Measurements from ENCODE around the gene PFDN4. TPM values are rescaled to one million over a fixed set of nuclear protein-coding genes. Genes with fewer than 3 reads are reported as not detected.
A peak's percentile ranks its signal among the peaks of the same experiment; 100 is the strongest.

PFDN4 gene
- total RNA-seq, 4 donors from 2014 or later, result 36.8 to 90.2 (median 64.8) TPM

DNA sequence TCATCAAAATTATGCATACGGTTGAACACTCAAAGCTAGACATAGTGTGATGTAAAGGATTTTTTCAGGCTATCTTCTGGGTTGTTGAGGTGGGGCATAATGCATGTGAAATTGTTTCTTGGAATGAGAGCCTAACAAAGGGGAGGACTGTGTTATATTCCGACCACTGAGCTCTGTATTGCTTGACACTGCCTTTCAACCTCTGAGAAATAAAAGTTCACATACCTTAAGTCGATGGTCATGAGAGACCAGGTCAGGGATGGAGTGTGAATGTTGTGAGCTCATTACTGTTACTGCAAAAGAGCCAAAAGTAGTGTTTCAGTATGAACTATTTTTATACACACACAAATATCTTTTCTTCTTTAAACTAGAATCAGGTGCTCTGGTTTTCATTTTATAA is 5.0 kb downstream of the PFDN4 start:
- H3K4me1 ChIP-seq, result peaks cover 40 to 47% of the 10 kb centered on the region in 2 donors
- no peak for ATAC-seq

GRCh38 chr20:54214566-54214965 is 6.7 kb downstream of the PFDN4 start:
- no peak overlapping the region for H3K4me3 ChIP-seq
- peak; percentile 80 to 98 for ATAC-seq

More for the DNA sequence above, 5.0 kb downstream of the PFDN4 start:
- no peak for DNase-seq
- H3K27ac ChIP-seq, result no peak overlapping the region
- H3K27me3 ChIP-seq, result no peaks in the 10 kb centered on the region
- intact Hi-C loops (cut with DNase I; ENCODE audit: low total_unique reads), result loop anchor here (10.0 kb wide), 1 partner anchor 112 kb away; no protein-coding TSS in a partner anchor
- TF ChIP-seq POLR2A (IDR thresholded peaks at IDR 0.05) (no peak), CTCF (IDR thresholded peaks at IDR 0.05 in 4 of 5, conservative IDR thresholded peaks at IDR 0.05 in 1 of 5) (no peak)
- H3K36me3 ChIP-seq, result peaks cover 0 to 11% of the 10 kb centered on the region in 2 donors
- no peaks in the 10 kb centered on the region for H3K9me3 ChIP-seq
- in situ Hi-C loops (cut with MboI; ENCODE audit: low sequenced_read_pairs in 4 of 4), result loop anchor here in 2 of 4 donors (25.0 kb wide), 1 partner anchor 626 kb away; the partner anchor contains the start of gene ZNF217 (in 2 of the 2)
- no peak overlapping the region for H3K4me3 ChIP-seq

DNA sequence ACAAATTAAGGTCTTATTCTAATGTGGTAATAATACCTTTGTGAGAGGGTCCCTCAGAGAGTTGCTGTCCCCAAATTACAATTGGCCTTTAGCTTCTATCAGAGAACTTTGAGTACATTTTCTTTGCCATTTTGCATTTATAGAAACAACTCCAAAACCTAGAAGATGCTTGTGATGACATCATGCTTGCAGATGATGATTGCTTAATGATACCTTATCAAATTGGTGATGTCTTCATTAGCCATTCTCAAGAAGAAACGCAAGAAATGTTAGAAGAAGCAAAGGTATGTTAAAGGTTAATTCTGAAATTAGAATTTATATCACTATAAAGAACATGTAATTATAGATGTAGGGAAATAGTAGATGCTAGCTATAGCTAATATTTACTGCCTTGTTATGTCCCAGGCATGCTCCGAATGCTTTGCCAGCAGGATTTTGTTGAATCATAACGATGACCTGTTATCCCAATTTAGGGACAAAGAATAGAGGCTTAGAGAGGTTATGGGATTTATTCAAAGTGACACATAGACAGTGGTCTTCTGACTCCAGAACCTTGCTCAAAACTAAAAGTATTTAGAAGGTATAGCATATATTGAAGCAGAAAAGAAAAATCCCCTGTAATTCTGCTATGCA is 7.4 kb downstream of the PFDN4 start:
- H3K27me3 ChIP-seq, result no peaks in the 10 kb centered on the region
- H3K9me3 ChIP-seq, result no peaks in the 10 kb centered on the region
- peak overlapping the region in 1 of 4 donors; percentile 54 for H3K27ac ChIP-seq
- DNase-seq (no peak), ATAC-seq (no peak)
- peaks cover 0 to 17% of the 10 kb centered on the region in 2 donors for H3K36me3 ChIP-seq
- in situ Hi-C loops (cut with MboI; ENCODE audit: low sequenced_read_pairs in 4 of 4), result loop anchor here in 2 of 4 donors (25.0 kb wide), 1 partner anchor 628 kb away; the partner anchor contains the start of gene ZNF217 (in 2 of the 2)
- intact Hi-C loops (cut with DNase I; ENCODE audit: low total_unique reads), result loop anchor here (5.0 to 10.0 kb wide), 2 partner anchors 110 to 262 kb away; partner anchors contain the start of gene DOK5
- TF ChIP-seq POLR2A (IDR thresholded peaks at IDR 0.05) (no peak), CTCF (IDR thresholded peaks at IDR 0.05 in 4 of 5, conservative IDR thresholded peaks at IDR 0.05 in 1 of 5) (no peak)
- no peak overlapping the region for H3K4me3 ChIP-seq
- H3K4me1 ChIP-seq, result peaks cover 32 to 42% of the 10 kb centered on the region in 2 donors

More at GRCh38 chr20:54214566-54214965, 6.7 kb downstream of the PFDN4 start:
- in situ Hi-C loops (cut with MboI; ENCODE audit: low sequenced_read_pairs in 4 of 4) (loop anchor here in 2 of 4 donors (25.0 kb wide), 1 partner anchor 627 kb away; the partner anchor contains the start of gene ZNF217 (in 2 of the 2)), intact Hi-C loops (cut with DNase I; ENCODE audit: low total_unique reads) (loop anchor here (10.0 kb wide), 1 partner anchor 110 kb away; no protein-coding TSS in a partner anchor)
- Histone ChIP-seq H3K36me3 (peaks cover 0 to 17% of the 10 kb centered on the region in 2 donors), H3K4me1 (peaks cover 35 to 49% of the 10 kb centered on the region in 2 donors), H3K27me3 (no peaks in the 10 kb centered on the region), H3K9me3 (no peaks in the 10 kb centered on the region), H3K27ac (peak overlapping the region; percentile 8 to 54 (median 43))
- TF ChIP-seq CTCF (IDR thresholded peaks at IDR 0.05 in 4 of 5, conservative IDR thresholded peaks at IDR 0.05 in 1 of 5) (no peak), POLR2A (IDR thresholded peaks at IDR 0.05) (no peak)
- DNase-seq, result peak; percentile 49 to 62

GRCh38 chr20:54217762-54218161 is 9.9 kb downstream of the PFDN4 start:
- DNase-seq (no peak), ATAC-seq (no peak)
- Histone ChIP-seq H3K36me3 (peaks cover 0 to 17% of the 10 kb centered on the region in 2 donors), H3K4me1 (peaks cover 43 to 47% of the 10 kb centered on the region in 2 donors), H3K27ac (no peak overlapping the region), H3K27me3 (no peaks in the 10 kb centered on the region), H3K4me3 (no peak overlapping the region), H3K9me3 (no peaks in the 10 kb centered on the region)
- in situ Hi-C loops (cut with MboI; ENCODE audit: low sequenced_read_pairs in 4 of 4), result loop anchor here in 2 of 4 donors (25.0 kb wide), 1 partner anchor 630 kb away; the partner anchor contains the start of gene ZNF217 (in 2 of the 2)
- intact Hi-C loops (cut with DNase I; ENCODE audit: low total_unique reads), result loop anchor here (5.0 to 10.0 kb wide), 2 partner anchors 107 to 260 kb away; partner anchors contain the start of gene DOK5
- TF ChIP-seq POLR2A (IDR thresholded peaks at IDR 0.05), result no peak
- TF ChIP-seq CTCF (IDR thresholded peaks at IDR 0.05 in 4 of 5, conservative IDR thresholded peaks at IDR 0.05 in 1 of 5), result no peak
